H1 (cell line): Measurements from ENCODE around the gene SMCO1. TPM values are rescaled to one million over a fixed set of nuclear protein-coding genes. Genes with fewer than 3 reads are reported as not detected.

ENCODE experiments used
- CTCF ChIA-PET: fragments of 300-600 bp; sonication (Branson Sonifier 250); formaldehyde crosslinking; loops from one replicate; lab custom pipeline; 2021; ENCODE audit not compliant: partially characterized antibody; lab: Charles Lee
- POLR2A ChIA-PET: fragments of 300-600 bp; sonication (Branson Sonifier 250); formaldehyde crosslinking; loops from one replicate; lab custom pipeline; 2021; ENCODE audit warnings: inconsistent platforms; ENCODE audit not compliant: partially characterized antibody; lab: Charles Lee
- DNase-seq, 2 experiments: peaks; one replicate each; pipeline versions ENCODE4 v3.0.0 to v3.0.0-alpha.2; 2010 to 2022; ENCODE audit warnings: low spot score in 2 of 2, low read depth in 1 of 2, mixed read lengths in 1 of 2
- FAIRE-seq: peaks from 2 replicates; lab custom pipeline; 2011; peaks lifted over from hg19 to GRCh38; lab: Jason Lieb, UNC
- H2AFZ ChIP-seq: 2 replicates; pipeline ENCODE4 v1.8.1; 2012; ENCODE audit warnings: low read length, inconsistent platforms
- H2AK5ac ChIP-seq: 2 replicates; pipeline ENCODE4 v1.6.1; 2013; ENCODE audit warnings: low read depth, low read length
- H2BK120ac ChIP-seq: replicated peaks from 2 replicates; pipeline ENCODE3; 2013; ENCODE audit warnings: low read depth, low read length, inconsistent platforms
- H2BK12ac ChIP-seq: 2 replicates; pipeline ENCODE4 v1.6.1; 2013; ENCODE audit warnings: low read depth, low read length
- H2BK15ac ChIP-seq: 2 replicates; pipeline ENCODE4 v1.6.1; 2013; ENCODE audit warnings: low read length
- H2BK20ac ChIP-seq: 2 replicates; pipeline ENCODE4 v1.6.1; 2013; ENCODE audit warnings: low read length
- H2BK5ac ChIP-seq: 2 replicates; pipeline ENCODE4 v1.6.1; 2013; ENCODE audit warnings: low read depth, low read length
- H3K14ac ChIP-seq: 2 replicates; pipeline ENCODE4 v1.6.1; 2013; ENCODE audit warnings: inconsistent platforms; ENCODE audit not compliant: insufficient read length
- H3K18ac ChIP-seq: 2 replicates; pipeline ENCODE4 v1.6.1; 2013; ENCODE audit warnings: low read length; ENCODE audit errors: extremely low read depth
- H3K23ac ChIP-seq: 2 replicates; pipeline ENCODE4 v1.6.1; 2013; ENCODE audit warnings: inconsistent platforms; ENCODE audit not compliant: insufficient read length
- H3K23me2 ChIP-seq: 2 replicates; pipeline ENCODE4 v1.6.1; 2013; ENCODE audit warnings: low read depth, low read length
- H3K27ac ChIP-seq: 2 replicates; pipeline ENCODE4 v1.6.1; 2011; ENCODE audit warnings: low read depth, low read length, inconsistent platforms
- H3K27me3 ChIP-seq, 4 experiments: replicated peaks in 1 of 4; 1 replicate in 1 of 4; 2 replicates in 3 of 4; pipeline versions ENCODE4 v1.6.1 to v1.8.1; 2011 to 2013; ENCODE audit warnings: low read length in 3 of 4, mild to moderate bottlenecking in 3 of 4, inconsistent platforms in 2 of 4, mixed read lengths in 2 of 4, moderate library complexity in 1 of 4; ENCODE audit not compliant: control insufficient read depth in 3 of 4, insufficient read depth in 3 of 4; ENCODE audit errors: extremely low read depth in 1 of 4
- H3K36me3 ChIP-seq, 4 experiments: 2 replicates each; pipeline versions ENCODE4 v1.6.1 to v1.8.1; 2011 to 2013; ENCODE audit warnings: mild to moderate bottlenecking in 4 of 4, low read length in 3 of 4, moderate library complexity in 2 of 4, control low read depth in 1 of 4, inconsistent platforms in 1 of 4; ENCODE audit not compliant: insufficient read depth in 4 of 4, control insufficient read depth in 2 of 4
- H3K4ac ChIP-seq: replicated peaks from 2 replicates; pipeline ENCODE3; 2013; ENCODE audit warnings: low read length, low read depth, mixed read lengths, inconsistent platforms; ENCODE audit not compliant: insufficient read length
- H3K4me1 ChIP-seq, 4 experiments: replicated peaks in 1 of 4; 1 replicate in 1 of 4; 2 replicates in 3 of 4; pipeline versions ENCODE4 v1.6.1 to v1.8.1; 2011 to 2013; ENCODE audit warnings: low read length in 3 of 4, inconsistent platforms in 2 of 4, mixed read lengths in 1 of 4; ENCODE audit not compliant: insufficient read depth in 4 of 4, control insufficient read depth in 3 of 4
- H3K4me2 ChIP-seq, 2 experiments: 2 replicates each; pipeline versions ENCODE4 v1.6.1 to v1.8.1; 2011 to 2013; ENCODE audit warnings: low read depth in 2 of 2, low read length in 2 of 2, control low read depth in 1 of 2, inconsistent platforms in 1 of 2, mild to moderate bottlenecking in 1 of 2; ENCODE audit not compliant: insufficient read depth in 1 of 2
- H3K4me3 ChIP-seq, 4 experiments: fragments of 200-600, 300-600 bp in 1 of 4; sonication (generic), shearing (Covaris generic), sonication (Bioruptor Twin) in 1 of 4; 2 replicates each; pipeline versions ENCODE4 v1.5.1 to v1.8.1; 2011 to 2016; ENCODE audit warnings: low read length in 4 of 4, low read depth in 3 of 4, control low read depth in 2 of 4, inconsistent platforms in 2 of 4, mild to moderate bottlenecking in 2 of 4, mixed read lengths in 1 of 4, moderate library complexity in 1 of 4; ENCODE audit not compliant: insufficient read depth in 2 of 4; ENCODE audit errors: extremely low read depth in 1 of 4
- H3K56ac ChIP-seq: replicated peaks from 2 replicates; pipeline ENCODE3; 2013; ENCODE audit warnings: low read depth, mild to moderate bottlenecking, mixed read lengths, low read length, inconsistent platforms; ENCODE audit not compliant: insufficient read length
- H3K79me1 ChIP-seq: 2 replicates; pipeline ENCODE4 v1.6.1; 2013; ENCODE audit warnings: low read depth, low read length, control low read depth
- H3K79me2 ChIP-seq, 2 experiments: 2 replicates each; pipeline versions ENCODE4 v1.6.1 to v1.8.1; 2012 to 2013; ENCODE audit warnings: low read length in 2 of 2, mild to moderate bottlenecking in 2 of 2, inconsistent platforms in 1 of 2; ENCODE audit not compliant: insufficient read depth in 2 of 2, control insufficient read depth in 1 of 2
- H3K9ac ChIP-seq, 4 experiments: replicated peaks in 1 of 4; 1 replicate in 1 of 4; 2 replicates in 3 of 4; pipeline versions ENCODE4 v1.6.1 to v1.8.1; 2011 to 2013; ENCODE audit warnings: low read depth in 3 of 4, low read length in 3 of 4, control low read depth in 2 of 4, mild to moderate bottlenecking in 2 of 4, moderate library complexity in 2 of 4, inconsistent platforms in 1 of 4; ENCODE audit errors: extremely low read depth in 1 of 4
- H3K9me3 ChIP-seq, 2 experiments: 2 replicates each; pipeline versions ENCODE4 v1.6.1 to v1.8.1; 2012 to 2013; ENCODE audit warnings: mild to moderate bottlenecking in 2 of 2, moderate library complexity in 2 of 2, control low read depth in 1 of 2, inconsistent platforms in 1 of 2, low read depth in 1 of 2, low read length in 1 of 2, mixed read lengths in 1 of 2; ENCODE audit not compliant: insufficient read depth in 2 of 2
- H4K20me1 ChIP-seq, 2 experiments: replicated peaks in 1 of 2; 2 replicates each; pipeline versions ENCODE3 to v1.8.1; 2011 to 2013; ENCODE audit warnings: inconsistent platforms in 2 of 2, low read length in 2 of 2, mild to moderate bottlenecking in 1 of 2; ENCODE audit not compliant: insufficient read depth in 2 of 2, control insufficient read depth in 1 of 2
- H4K5ac ChIP-seq: 2 replicates; pipeline ENCODE4 v1.6.1; 2013; ENCODE audit warnings: low read length, low read depth, mixed read lengths, inconsistent platforms; ENCODE audit not compliant: insufficient read length
- H4K8ac ChIP-seq: 2 replicates; pipeline ENCODE4 v1.8.0; 2013; ENCODE audit warnings: mild to moderate bottlenecking, moderate library complexity, low read length, inconsistent platforms; ENCODE audit not compliant: insufficient read depth; ENCODE audit errors: extremely low read depth
- H4K91ac ChIP-seq: replicated peaks from 2 replicates; pipeline ENCODE3; 2013; ENCODE audit warnings: low read length, mixed read lengths, inconsistent platforms; ENCODE audit not compliant: insufficient read length
- CBX8 ChIP-seq: fragments of 300-800, 300-1000 bp; sonication (generic); IDR thresholded peaks from 2 replicates; pipeline ENCODE4 v1.7.1; 2016; ENCODE audit warnings: low read depth, low read length, borderline replicate concordance
- CEBPB ChIP-seq: IDR thresholded peaks from 2 replicates; pipeline ENCODE4 v1.6.1; 2012; ENCODE audit warnings: low read depth, low read length
- CTBP2 ChIP-seq: IDR thresholded peaks from 2 replicates; pipeline ENCODE4 v1.7.0; 2011; ENCODE audit warnings: borderline replicate concordance, mild to moderate bottlenecking, moderate library complexity, mixed read lengths, low read length; ENCODE audit not compliant: insufficient read depth, insufficient read length
- HDAC2 ChIP-seq, 2 experiments: fragments of 300-600 bp in 1 of 2; sonication (generic) in 1 of 2; IDR thresholded peaks; 2 replicates each; pipeline ENCODE4 v1.6.1; 2011 to 2012; ENCODE audit warnings: low read depth in 2 of 2, low read length in 2 of 2, mild to moderate bottlenecking in 2 of 2, moderate library complexity in 2 of 2, borderline replicate concordance in 1 of 2, inconsistent platforms in 1 of 2
- KDM5A ChIP-seq: fragments of 200-600 bp; IDR thresholded peaks from 2 replicates; pipeline ENCODE4 v1.7.1; 2012; ENCODE audit warnings: mild to moderate bottlenecking, low read length, inconsistent platforms, mixed read lengths
- RXRA ChIP-seq: IDR thresholded peaks from 2 replicates; pipeline ENCODE4 v1.6.1; 2011; ENCODE audit warnings: low read depth, mild to moderate bottlenecking, low read length, moderate library complexity; ENCODE audit not compliant: insufficient read depth
- SIN3A ChIP-seq, 2 experiments: IDR thresholded peaks in 1 of 2; conservative IDR thresholded peaks in 1 of 2; 2 replicates each; pipeline ENCODE4 v1.6.1; 2011 to 2012; ENCODE audit warnings: low read length in 2 of 2, improper control_type of control experiment in 1 of 2, low read depth in 1 of 2, mild to moderate bottlenecking in 1 of 2
- SP1 ChIP-seq: IDR thresholded peaks from 2 replicates; pipeline ENCODE4 v1.6.1; 2011; ENCODE audit warnings: low read depth, low read length
- TCF12 ChIP-seq: IDR thresholded peaks from 2 replicates; pipeline ENCODE4 v1.6.1; 2011; ENCODE audit warnings: low read depth, mild to moderate bottlenecking, low read length
- YY1 ChIP-seq: IDR thresholded peaks from 2 replicates; pipeline ENCODE4 v1.6.1; 2011; ENCODE audit warnings: low read depth, mild to moderate bottlenecking, low read length
- WGBS, 2 experiments: shearing (Covaris generic) in 1 of 2; methylation state at CpG; one replicate each; pipeline versions ENCODE4 v1.1.6 to v1.1.7; 2013 to 2015; ENCODE audit warnings: low lambda C conversion rate in 2 of 2, mixed read lengths in 2 of 2, inconsistent platforms in 1 of 2, low coverage in 1 of 2, missing lambda C conversion rate in 1 of 2; ENCODE audit not compliant: insufficient replicate concordance in 2 of 2, insufficient coverage in 1 of 2, insufficient read length in 1 of 2; ENCODE audit errors: extremely low coverage in 1 of 2, missing lambda C conversion rate in 1 of 2; 5-methylcytosine and 5-hydroxymethylcytosine counted together
- polyA plus RNA-seq, 7 experiments: library from polyadenylated mRNA; depleted of rRNA in 3 of 7; stranded (reverse) in 5 of 7; unstranded in 2 of 7; fragments of >200 nt in 5 of 7; fragments of 200-250 nt in 2 of 7; gene quantifications; 1 replicate in 5 of 7; 2 replicates in 1 of 7; 4 replicates in 1 of 7; pipeline versions ENCODE4 v1.2.1 to v1.2.3, GENCODE V29; 2011 to 2013; ENCODE audit warnings: missing spikeins in 2 of 7, mixed read lengths in 2 of 7
- total RNA-seq: library from RNA; stranded (reverse); fragmentation: NEBNext Ultra II Directional; extraction: Animal tissue kit (Norgen Biotek cat#: 25700); gene quantifications from 2 replicates; pipeline ENCODE4 v1.2.1, GENCODE V29; 2021

The SMCO1 gene
- total and polyA plus RNA-seq, 2 of the 8 experiments (the other 6 are each of a cell fraction or from before 2014, with no cell fraction given) = 0.03 TPM; not detected in 1

GRCh38 chr3:196559826-196560225, 44.7 kb upstream of the SMCO1 start:
- H2BK20ac ChIP-seq = no peak overlapping the region
- H3K36me3 ChIP-seq = peaks cover 0 to 9% (median 1%) of the 10 kb centered on the region in 4 experiments; a peak in 3 of 8 replicates
- H2BK5ac ChIP-seq = no peak overlapping the region
- no peak overlapping the region for H3K23ac ChIP-seq
- no peak overlapping the region for H4K8ac ChIP-seq
- no peaks in the 10 kb centered on the region for H3K9me3 ChIP-seq
- DNase-seq (no peak), FAIRE-seq (no peak)
- no peak for TF ChIP-seq YY1
- no peak for TF ChIP-seq SP1
- no peak for TF ChIP-seq KDM5A
- no peak for TF ChIP-seq CBX8
- TF ChIP-seq RXRA = no peak
- no peak for TF ChIP-seq CEBPB
- TF ChIP-seq CTBP2 = no peak
- TF ChIP-seq TCF12 = no peak
- TF ChIP-seq SIN3A (conservative IDR thresholded peaks at IDR 0.05 in 1 of 2, IDR thresholded peaks at IDR 0.05 in 1 of 2; ENCODE audit: low read depth in 1 of 2, low read length in 2 of 2) = no peak
- no peak for TF ChIP-seq HDAC2 (IDR thresholded peaks at IDR 0.05; ENCODE audit: borderline replicate concordance in 1 of 2, low read depth in 2 of 2, low read length in 2 of 2)
- TF ChIP-seq, all 59 proteins: peak for 0
- H2BK12ac ChIP-seq = no peak overlapping the region
- H3K79me1 ChIP-seq = no peaks in the 10 kb centered on the region; the same call in 1 of the 2 replicates
- WGBS, 2 experiments = 85% methylated on average over 3 of the region's 3 CpGs; no CpG with 5 or more reads in 1 of the 2 experiments
- no peak overlapping the region for H3K14ac ChIP-seq
- peaks cover 0 to 4% of the 10 kb centered on the region in 2 experiments for H4K20me1 ChIP-seq
- H2AK5ac ChIP-seq = no peak overlapping the region
- H2AFZ ChIP-seq = no peak overlapping the region
- no peak overlapping the region for H4K5ac ChIP-seq
- H3K4me3 ChIP-seq = no peak overlapping the region
- no peak overlapping the region for H3K9ac ChIP-seq
- H3K27me3 ChIP-seq = no peaks in the 10 kb centered on the region
- no peak overlapping the region for H2BK15ac ChIP-seq
- no peaks in the 10 kb centered on the region for H3K4me1 ChIP-seq
- H2BK120ac ChIP-seq = no peak overlapping the region
- H3K56ac ChIP-seq = no peak overlapping the region
- ChIA-PET CTCF (no interaction called here), POLR2A (interaction anchor here (6.3 kb wide), 1 partner anchor 9 kb away, joined by 27 read pairs; the partner anchor contains the start of genes FBXO45 and WDR53)
- H3K79me2 ChIP-seq = no peaks in the 10 kb centered on the region
- H3K23me2 ChIP-seq = no peaks in the 10 kb centered on the region
- no peak overlapping the region for H4K91ac ChIP-seq
- no peak overlapping the region for H3K4ac ChIP-seq
- H3K4me2 ChIP-seq = no peak overlapping the region
- no peak overlapping the region for H3K27ac ChIP-seq
- no peak overlapping the region for H3K18ac ChIP-seq
